Heart left ventricle (tissue), 16 donors: ENCODE measurements around the gene TNFAIP6. TPM values are rescaled to one million over a fixed set of nuclear protein-coding genes. Genes with fewer than 3 reads are reported as not detected.
A peak's percentile ranks its signal among the peaks of the same experiment; 100 is the strongest.

Experiments
- ATAC-seq, 4 donors: fragments of 200-7000 bp; cut with Tn5 transposase; one replicate each; pipeline ENCODE4 v1.9.1; 2020 to 2022; ENCODE audit warnings: moderate library complexity in 4 of 4, mild to moderate bottlenecking in 3 of 4, moderate number of reproducible peaks in 1 of 4
- DNase-seq, 5 donors: peaks; one replicate each; pipeline ENCODE4 v3.0.0-alpha.2; 2020
- H3K27ac ChIP-seq, 12 donors: fragments of 200-600 bp; sonication (generic) in 4 of 12; one replicate each; pipeline versions ENCODE4 v1.5.0 to v1.8.0; 2016 to 2022; ENCODE audit warnings: mild to moderate bottlenecking in 2 of 12
- H3K27me3 ChIP-seq, 9 donors: fragments of 200-600 bp; sonication (generic) in 2 of 9; one replicate each; pipeline versions ENCODE4 v1.5.1 to v1.8.0; 2016 to 2022; ENCODE audit warnings: mild to moderate bottlenecking in 3 of 9
- H3K36me3 ChIP-seq, 9 donors: fragments of 200-600 bp; sonication (generic) in 2 of 9; one replicate each; pipeline versions ENCODE4 v1.5.0 to v1.8.0; 2018 to 2022; ENCODE audit warnings: mild to moderate bottlenecking in 2 of 9
- H3K4me1 ChIP-seq, 12 donors: fragments of 200-600 bp; sonication (generic) in 4 of 12; one replicate each; pipeline versions ENCODE4 v1.5.0 to v1.8.0; 2016 to 2022; ENCODE audit warnings: mild to moderate bottlenecking in 3 of 12
- H3K4me3 ChIP-seq, 12 donors: fragments of 200-600 bp; sonication (generic) in 4 of 12; one replicate each; pipeline versions ENCODE4 v1.5.0 to v1.8.0; 2017 to 2022; ENCODE audit warnings: mild to moderate bottlenecking in 9 of 12, moderate library complexity in 4 of 12
- H3K9me3 ChIP-seq, 12 donors: fragments of 200-600 bp; sonication (generic) in 4 of 12; one replicate each; pipeline versions ENCODE4 v1.5.0 to v1.8.0; 2016 to 2022; ENCODE audit warnings: mild to moderate bottlenecking in 1 of 12
- CTCF ChIP-seq, 12 donors: fragments of 200-600 bp; sonication (generic) in 4 of 12; IDR thresholded peaks; one replicate each; pipeline versions ENCODE4 v1.5.0 to v1.8.0; 2018 to 2022; ENCODE audit warnings: antibody characterized with exemption in 12 of 12, mild to moderate bottlenecking in 5 of 12
- POLR2A ChIP-seq, 2 donors: fragments of 450-650 bp; IDR thresholded peaks; one replicate each; pipeline ENCODE4 v1.6.1; 2017; ENCODE audit warnings: antibody characterized with exemption in 2 of 2, mild to moderate bottlenecking in 2 of 2, moderate library complexity in 2 of 2
- WGBS, 4 donors: extraction: QIAGEN DNeasy Blood & Tissue Kit in 2 of 4; methylation state at CpG; one replicate each; pipeline versions ENCODE4 v1.1.5 to v1.1.7; 2013 to 2018; 5-methylcytosine and 5-hydroxymethylcytosine counted together
- intact Hi-C, 10 donors: fragments of 100-400 bp; cut with DNase I; formaldehyde crosslinking; loops; one replicate each; pipeline versions ENCODE4 v1.11.1 to v1.14.2; 2022
- polyA plus RNA-seq, 2 donors: library from polyadenylated mRNA; stranded (reverse); fragments of 200-250 nt; gene quantifications; one replicate each; pipeline ENCODE4 v1.2.3, GENCODE V29; 2013
- total RNA-seq, 9 donors: library from RNA; depleted of rRNA in 2 of 9; stranded (reverse); fragments of >200 nt in 2 of 9; fragmentation: NEBNext Ultra II Directional in 3 of 9; extraction: Animal tissue kit (Norgen Biotek cat#: 25700) in 3 of 9; gene quantifications; one replicate each; pipeline versions ENCODE4 v1.1.0 to v1.2.4, GENCODE V29; 2016 to 2023
- donor health status: ischemic (EF 13 %, LVEDD 7.1; RV severe dilation, severe dysfunction).
- donor health status: healthy with polysubstance abuse.
- donor health status: DM: no; HTN: yes; CAD: no.
- donor health status: DM: no; HTN: no; CAD: no.
- donor health status: ischemic (EF 25% LVEDD 6.9; RV normal size, moderate dysfunction).
- donor health status: ischemic (EF 25% LVEDD 5.7; RV mildly dilated, moderate dysfunction).
- donor health status: healthy.
- donor health status: DM: yes; HTN: yes; CAD: no.
- donor health status: ischemic (EF 35%, LVEDD 5.7; RV mildly dilated, moderate dysfunction).
- donor health status: nonischemic (EF 11% LVEDD 7.7; RV severe dilation, severe dysfunction).
- donor health status: DM: yes; HTN: yes; CAD: no.
- donor health status: PGD.
- donor health status: ischemic (EF 29% LVEDD 5.4; RV normal size, mild dysfunction).
- donor health status: nonischemic (EF 23%, LVEDD 6.1; RV moderate dilation, normal function).

Gene TNFAIP6
- total and polyA plus RNA-seq, 11 donors: 1.6 to 8.1 (median 2.6) TPM

- H3K27me3 ChIP-seq: no peaks in the 10 kb centered on the region
- peaks cover 0 to 4% (median 0%) of the 10 kb centered on the region in 12 donors for H3K4me1 ChIP-seq
- H3K27ac ChIP-seq: no peak overlapping the region
- H3K4me3 ChIP-seq: no peak overlapping the region
- H3K36me3 ChIP-seq: no peaks in the 10 kb centered on the region
- H3K9me3 ChIP-seq: no peaks in the 10 kb centered on the region
- no peak for DNase-seq
- TF ChIP-seq POLR2A (IDR thresholded peaks at IDR 0.05) (no peak), CTCF (IDR thresholded peaks at IDR 0.05) (no peak)
- ATAC-seq: no peak
- intact Hi-C loops: loop anchor here in 2 of 10 donors (5.0 to 10.0 kb wide), 2 partner anchors 111 to 113 kb away; no protein-coding TSS in a partner anchor
- 71 to 94% (median 83%) methylated on average over 4 of the region's 4 CpGs for WGBS, 4 donors
Observed at GRCh38 chr2:151405376-151405775, 48.0 kb downstream of the TNFAIP6 start.

GRCh38 chr2:151407281-151407680 lies 49.9 kb downstream of the TNFAIP6 start:
- H3K4me1 ChIP-seq: peaks cover 0 to 18% (median 8%) of the 10 kb centered on the region in 12 donors
- H3K36me3 ChIP-seq: peaks cover 0 to 10% (median 6%) of the 10 kb centered on the region in 9 donors
- ATAC-seq: no peak
- H3K27ac ChIP-seq: no peak overlapping the region
- intact Hi-C loops: loop anchor here in 2 of 10 donors (5.0 to 10.0 kb wide), 2 partner anchors 112 to 115 kb away; no protein-coding TSS in a partner anchor
- no peak for DNase-seq
- H3K9me3 ChIP-seq: no peaks in the 10 kb centered on the region
- no peak overlapping the region for H3K4me3 ChIP-seq
- TF ChIP-seq CTCF (IDR thresholded peaks at IDR 0.05) (no peak), POLR2A (IDR thresholded peaks at IDR 0.05) (no peak)
- no peaks in the 10 kb centered on the region for H3K27me3 ChIP-seq

- TF ChIP-seq POLR2A (IDR thresholded peaks at IDR 0.05) (no peak), CTCF (IDR thresholded peaks at IDR 0.05) (no peak)
- Histone ChIP-seq H3K27ac (peak overlapping the region in 5 of 12 donors; percentile 78 to 97 (median 94)), H3K4me1 (peaks cover 0 to 18% (median 8%) of the 10 kb centered on the region in 12 donors), H3K4me3 (peak overlapping the region in 9 of 12 donors; percentile 75 to 99 (median 90)), H3K27me3 (no peaks in the 10 kb centered on the region), H3K36me3 (peaks cover 0 to 27% (median 23%) of the 10 kb centered on the region in 9 donors), H3K9me3 (no peaks in the 10 kb centered on the region)
- ATAC-seq (no peak), DNase-seq (peak in 1 of 5 donors; percentile 31)
- intact Hi-C loops: loop anchor here in 3 of 10 donors (1.0 to 10.0 kb wide), 3 partner anchors 114 to 120 kb away; partner anchors contain the start of gene NMI (in 1 of the 3)
- 82 to 85% (median 83%) methylated on average over 25 of the region's 25 CpGs for WGBS, 4 donors
Observed at GRCh38 chr2:151408788-151409600, 51.6 kb downstream of the TNFAIP6 start.
